NCI-H1694 (cell line): ENCODE measurements around the gene OPN5.

Source experiments
- DNase-seq: peaks from one replicate; lab custom pipeline; 2025; lab: John Stamatoyannopoulos, UW

Gene OPN5

DNA sequence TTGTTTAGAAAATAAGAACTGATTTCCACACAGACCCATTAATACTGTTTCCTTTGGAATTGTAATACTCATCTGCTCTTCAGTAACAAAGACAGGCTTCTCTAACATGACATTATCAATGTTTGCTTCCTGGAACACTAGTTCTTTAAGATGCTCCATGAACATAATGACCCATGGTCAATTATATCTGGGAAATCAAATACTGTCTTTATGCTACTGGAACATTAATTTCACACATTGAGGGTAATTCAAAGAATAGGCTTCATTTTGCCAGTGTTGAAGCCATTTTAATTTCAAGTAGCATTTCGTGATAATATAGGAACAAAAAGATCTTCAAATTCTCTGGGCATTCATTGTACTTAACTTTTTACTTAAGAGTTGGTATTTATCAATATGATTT lies 80.9 kb downstream of the OPN5 start:
- DNase-seq = no peak

DNA sequence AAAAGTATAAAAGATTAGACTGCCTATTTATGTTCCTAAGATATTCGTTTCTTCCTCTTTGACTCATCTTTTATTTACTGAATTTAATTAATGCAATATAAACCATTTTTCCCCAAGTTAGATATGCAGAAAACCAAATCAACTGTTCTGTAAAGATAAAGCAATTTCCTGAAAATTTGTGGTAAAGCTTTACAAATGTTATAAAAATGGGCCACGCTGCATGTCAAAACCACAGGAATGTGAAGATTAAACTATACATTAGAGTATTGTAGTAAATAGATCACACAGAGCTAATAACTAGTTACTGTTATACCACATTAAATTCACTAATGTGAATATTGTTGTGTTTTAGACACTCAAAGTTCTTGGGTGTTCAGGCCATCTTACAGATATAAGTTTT lies 83.4 kb downstream of the OPN5 start:
- no peak for DNase-seq

DNA sequence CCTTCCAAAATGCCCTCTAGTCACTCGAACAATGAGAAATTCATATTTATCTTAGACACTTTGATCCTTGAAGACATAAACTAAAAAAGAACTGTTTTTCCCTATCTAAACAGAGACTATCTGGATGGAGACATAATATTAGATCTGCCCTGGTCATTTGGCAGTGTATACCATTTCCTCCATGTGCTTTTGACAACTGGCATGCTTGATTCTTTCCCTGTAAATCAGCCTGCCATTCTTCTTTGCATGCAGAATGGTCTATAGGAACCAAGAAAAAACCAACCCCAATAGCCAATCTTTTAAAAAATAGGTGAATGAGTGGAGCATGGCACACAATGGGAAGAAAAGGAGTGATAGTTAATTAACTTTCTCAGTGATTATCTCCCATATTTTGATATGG lies 93.8 kb downstream of the OPN5 start:
- DNase-seq = no peak
